Uterus (tissue), 2 donors: Measurements from ENCODE around the gene SEC24D.

ENCODE experiments used
- CTCF ChIP-seq, 4 experiments: fragments of 200-600 bp in 2 of 4; fragments of 450-650 bp in 2 of 4; sonication (generic) in 2 of 4; IDR thresholded peaks; one replicate each; pipeline ENCODE4 v1.5.1; 2016 to 2019; ENCODE audit warnings: antibody characterized with exemption in 4 of 4, mild to moderate bottlenecking in 2 of 4, moderate library complexity in 1 of 4
- POLR2A ChIP-seq, 2 donors: fragments of 450-650 bp; IDR thresholded peaks; one replicate each; pipeline ENCODE4 v1.6.1; 2016; ENCODE audit warnings: antibody characterized with exemption in 2 of 2, mild to moderate bottlenecking in 1 of 2, moderate library complexity in 1 of 2

GRCh38 chr4:118865091-118865708 is 29.3 kb upstream of the SEC24D start:
- TF ChIP-seq POLR2A (IDR thresholded peaks at IDR 0.05) = no peak
- peak; percentile 40 to 59 (median 50) for TF ChIP-seq CTCF (IDR thresholded peaks at IDR 0.05)
